GM18498 (cell line): Measurements from ENCODE around the gene KLB.
A peak's percentile ranks its signal among the peaks of the same experiment; 100 is the strongest.
"Not testable (repeated sequence)": the region's sequence is repeated elsewhere in the genome, so short reads cannot be mapped to it uniquely, and the experiment has no call there.

Source experiments
- ATAC-seq: cut with Tn5 transposase; IDR thresholded peaks from one replicate; pipeline ENCODE4 v1.9.1; 2021; ENCODE audit warnings: mild to moderate bottlenecking, moderate library complexity; ENCODE audit not compliant: unreplicated experiment

KLB gene

DNA sequence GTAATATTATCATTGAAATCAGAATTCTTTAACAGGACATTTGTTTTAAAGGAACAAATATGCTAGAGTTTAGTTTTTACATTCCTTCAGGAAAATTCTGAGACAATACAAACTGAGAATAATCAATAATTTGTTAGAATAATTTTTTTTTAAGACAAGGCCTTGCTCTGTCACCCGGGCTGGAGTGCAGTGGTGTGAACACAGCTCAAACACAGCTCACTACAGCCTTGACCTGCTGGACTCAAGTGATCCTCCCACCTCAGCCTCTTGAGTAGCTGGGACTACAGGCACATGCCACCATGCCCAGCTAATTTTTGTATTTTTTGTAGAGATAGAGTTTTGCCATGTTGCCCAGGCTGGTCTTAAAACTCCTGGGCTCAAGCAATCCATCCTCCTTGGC lies 18.6 kb downstream of the KLB start:
- not testable (repeated sequence) for ATAC-seq

DNA sequence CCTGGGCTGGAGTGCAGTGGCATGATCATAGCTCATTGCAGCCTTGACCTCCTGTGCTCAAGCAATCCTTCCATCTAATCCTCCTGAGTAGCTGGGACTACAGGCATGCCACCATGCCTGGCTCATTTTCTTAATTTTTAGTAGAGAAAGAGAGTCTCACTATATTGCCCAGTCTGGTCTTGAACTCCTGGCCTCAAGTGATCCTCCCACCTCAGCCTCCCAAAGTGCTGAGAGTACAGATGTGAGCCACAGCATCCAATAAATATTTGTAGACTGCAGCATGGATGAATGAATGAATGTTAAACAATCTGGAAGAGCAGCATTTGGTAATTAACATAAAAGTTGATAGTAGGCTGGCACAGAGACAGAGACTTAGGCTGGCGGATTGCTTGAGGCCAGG lies 20.0 kb downstream of the KLB start:
- no peak for ATAC-seq

DNA sequence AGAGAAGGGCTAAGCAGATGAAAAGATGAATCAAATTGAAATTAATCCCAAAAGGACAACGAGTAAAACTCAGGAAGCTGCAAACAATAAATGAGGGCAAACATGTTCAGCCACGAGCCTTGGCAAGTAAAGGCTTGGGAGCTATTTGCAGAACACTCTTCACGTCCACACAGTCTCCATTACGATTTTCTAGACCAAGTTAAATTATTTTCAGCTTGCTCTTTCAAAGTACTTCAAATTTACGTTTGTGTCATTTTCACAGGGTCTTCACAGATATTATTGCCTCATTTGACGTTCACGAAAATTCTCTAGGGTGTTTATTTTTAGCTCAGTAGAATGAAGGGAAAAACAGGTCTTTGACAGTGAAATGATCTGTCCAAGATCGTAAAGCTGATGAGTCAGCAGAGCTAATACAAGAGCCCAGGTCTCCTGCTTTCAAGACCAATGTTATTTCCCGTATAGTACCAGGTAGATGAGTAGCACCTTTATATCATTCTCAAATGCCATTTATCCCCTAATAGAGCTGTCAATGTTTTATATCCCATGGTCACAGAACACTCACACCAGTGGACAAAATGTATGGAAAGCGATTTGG lies 20.9 kb downstream of the KLB start:
- ATAC-seq = no peak

DNA sequence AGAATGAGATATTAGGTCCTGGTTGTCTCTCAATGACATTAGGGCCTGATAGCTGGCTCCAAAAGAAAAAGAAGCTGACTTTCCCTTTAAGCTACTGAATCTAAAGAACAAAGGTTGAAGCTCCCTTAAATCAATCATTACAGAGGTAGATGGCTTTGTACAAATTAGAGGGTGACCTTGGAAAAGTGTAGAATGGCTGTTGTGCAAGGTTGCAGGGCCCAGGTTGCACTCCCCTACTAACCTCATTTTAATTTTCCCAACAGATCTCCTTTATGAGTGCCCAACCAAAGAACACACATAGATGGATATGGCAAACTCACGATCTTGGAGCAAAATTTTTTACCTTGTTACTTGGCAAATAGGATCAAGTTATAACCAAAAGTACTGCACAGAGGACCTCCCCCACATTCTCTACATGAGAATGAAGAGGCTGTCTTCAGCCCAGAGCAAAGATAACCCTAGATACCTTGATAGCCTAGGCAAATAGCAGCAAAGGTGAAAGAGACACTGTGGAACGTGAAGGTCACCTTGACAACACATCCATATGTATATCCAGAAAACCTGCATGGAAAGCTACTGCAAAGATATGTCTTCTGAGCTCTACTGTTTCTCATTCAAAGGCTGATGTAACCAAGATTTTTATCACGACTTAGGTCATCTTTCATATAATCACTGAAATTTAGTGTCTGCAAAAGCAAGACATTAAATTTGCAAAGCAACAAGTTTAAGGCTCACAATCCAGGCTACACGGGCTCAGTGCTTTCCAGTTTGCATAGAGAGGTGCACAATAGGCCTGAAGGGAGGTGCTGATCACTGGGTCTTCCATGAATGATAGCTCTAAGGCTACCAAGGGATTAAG lies 23.0 kb downstream of the KLB start:
- ATAC-seq = no peak

DNA sequence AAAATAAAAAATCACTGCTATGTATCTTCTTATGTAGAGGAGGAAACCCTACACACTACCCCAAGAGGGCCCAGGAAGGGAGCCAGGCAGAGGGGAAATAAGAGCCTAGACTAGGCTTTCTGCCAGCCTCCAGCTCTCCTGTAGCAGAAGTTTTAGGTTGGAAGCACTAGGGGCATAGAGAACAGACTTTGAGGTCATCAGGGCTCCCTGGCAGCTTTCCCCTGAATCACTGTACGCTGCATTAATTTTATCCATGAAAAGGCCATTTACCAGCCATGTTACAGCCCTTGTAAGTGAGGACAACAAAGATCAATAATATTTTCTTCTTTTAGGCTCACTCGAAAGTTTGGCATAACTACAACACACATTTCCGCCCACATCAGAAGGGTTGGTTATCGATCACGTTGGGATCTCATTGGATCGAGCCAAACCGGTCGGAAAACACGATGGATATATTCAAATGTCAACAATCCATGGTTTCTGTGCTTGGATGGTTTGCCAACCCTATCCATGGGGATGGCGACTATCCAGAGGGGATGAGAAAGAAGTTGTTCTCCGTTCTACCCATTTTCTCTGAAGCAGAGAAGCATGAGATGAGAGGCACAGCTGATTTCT lies 27.3 kb downstream of the KLB start:
- no peak for ATAC-seq

DNA sequence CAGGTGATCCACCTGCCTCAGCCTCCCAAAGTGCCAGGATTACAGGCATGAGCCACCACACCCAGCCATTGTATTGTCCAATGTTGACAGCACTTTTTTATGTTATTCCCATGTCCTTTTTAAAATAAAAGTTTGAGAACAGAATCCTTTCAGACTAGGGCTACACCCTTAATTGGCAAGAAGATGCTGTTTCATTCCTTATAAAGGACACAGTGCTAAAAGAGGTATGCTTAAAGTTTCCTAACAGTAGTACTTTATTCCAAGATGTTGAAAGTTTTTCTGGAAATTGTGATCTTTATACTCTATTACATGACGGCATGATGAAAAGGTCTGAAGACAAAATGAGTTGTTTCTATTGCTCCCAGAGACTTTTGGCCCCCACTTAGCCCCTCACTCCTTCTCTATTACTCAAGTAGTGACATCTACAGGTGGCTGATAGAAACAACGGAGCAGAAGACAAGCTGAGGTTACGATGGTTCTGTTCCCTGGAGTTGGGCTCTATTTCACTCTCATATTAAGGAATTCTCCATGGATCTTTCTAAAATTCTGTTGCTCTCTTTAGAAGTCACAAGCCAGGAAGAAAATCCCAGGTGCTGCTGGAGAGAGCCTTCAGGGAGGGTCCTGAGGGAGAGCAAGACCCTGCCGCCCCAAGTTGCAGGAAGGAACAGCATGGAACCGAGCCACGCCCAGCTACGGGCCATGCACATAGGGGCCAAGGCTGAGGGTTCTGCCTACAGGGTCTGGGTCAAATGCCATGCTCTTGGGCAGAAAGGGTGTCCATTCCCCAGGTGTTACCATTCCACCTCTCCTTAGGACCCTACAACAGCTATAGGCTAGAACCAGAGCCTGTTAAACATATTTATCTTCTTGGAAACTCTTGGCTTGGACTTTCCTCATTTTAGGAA lies 29.2 kb downstream of the KLB start:
- ATAC-seq = no peak

DNA sequence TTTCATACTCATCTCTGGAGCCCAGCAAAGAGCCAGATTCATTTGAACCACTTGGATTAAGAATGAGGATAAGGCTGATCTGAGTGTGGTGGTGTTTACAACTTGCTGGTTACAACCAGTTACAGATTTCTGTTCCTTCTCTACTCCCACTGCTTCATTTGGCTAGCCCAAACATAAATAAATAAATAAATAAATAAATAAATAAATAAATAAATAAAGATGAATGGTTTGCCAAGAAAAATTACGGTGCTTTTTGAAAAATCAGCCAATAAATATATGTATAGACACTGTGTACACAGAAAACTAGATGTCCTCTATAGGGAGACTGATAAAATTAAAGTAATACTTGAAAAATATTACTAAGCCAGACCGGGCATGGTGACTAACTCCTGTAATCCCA lies 34.9 kb downstream of the KLB start:
- ATAC-seq = no peak

DNA sequence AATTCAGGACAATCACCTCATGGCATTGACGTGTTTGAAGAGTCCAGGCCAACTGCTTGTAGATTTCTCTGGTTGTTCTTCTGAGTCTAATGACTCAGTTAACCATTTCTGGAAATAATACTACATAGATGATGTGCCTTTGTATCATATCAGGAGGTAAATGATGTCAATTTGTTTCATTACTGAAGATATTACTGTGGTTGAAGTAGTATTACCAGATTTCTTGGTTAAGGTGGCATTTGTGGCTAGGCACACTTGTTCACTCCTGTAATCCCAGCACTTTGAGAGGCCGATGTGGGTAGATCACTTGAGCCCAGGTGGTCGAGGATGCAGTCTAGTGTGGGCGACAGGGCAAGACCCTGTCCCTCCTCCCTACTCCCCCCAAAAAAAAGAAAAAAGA lies 36.3 kb downstream of the KLB start:
- ATAC-seq = no peak

DNA sequence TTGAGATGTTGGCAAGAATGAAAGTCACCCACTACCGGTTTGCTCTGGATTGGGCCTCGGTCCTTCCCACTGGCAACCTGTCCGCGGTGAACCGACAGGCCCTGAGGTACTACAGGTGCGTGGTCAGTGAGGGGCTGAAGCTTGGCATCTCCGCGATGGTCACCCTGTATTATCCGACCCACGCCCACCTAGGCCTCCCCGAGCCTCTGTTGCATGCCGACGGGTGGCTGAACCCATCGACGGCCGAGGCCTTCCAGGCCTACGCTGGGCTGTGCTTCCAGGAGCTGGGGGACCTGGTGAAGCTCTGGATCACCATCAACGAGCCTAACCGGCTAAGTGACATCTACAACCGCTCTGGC lies 39.7 kb downstream of the KLB start:
- ATAC-seq = no peak

DNA sequence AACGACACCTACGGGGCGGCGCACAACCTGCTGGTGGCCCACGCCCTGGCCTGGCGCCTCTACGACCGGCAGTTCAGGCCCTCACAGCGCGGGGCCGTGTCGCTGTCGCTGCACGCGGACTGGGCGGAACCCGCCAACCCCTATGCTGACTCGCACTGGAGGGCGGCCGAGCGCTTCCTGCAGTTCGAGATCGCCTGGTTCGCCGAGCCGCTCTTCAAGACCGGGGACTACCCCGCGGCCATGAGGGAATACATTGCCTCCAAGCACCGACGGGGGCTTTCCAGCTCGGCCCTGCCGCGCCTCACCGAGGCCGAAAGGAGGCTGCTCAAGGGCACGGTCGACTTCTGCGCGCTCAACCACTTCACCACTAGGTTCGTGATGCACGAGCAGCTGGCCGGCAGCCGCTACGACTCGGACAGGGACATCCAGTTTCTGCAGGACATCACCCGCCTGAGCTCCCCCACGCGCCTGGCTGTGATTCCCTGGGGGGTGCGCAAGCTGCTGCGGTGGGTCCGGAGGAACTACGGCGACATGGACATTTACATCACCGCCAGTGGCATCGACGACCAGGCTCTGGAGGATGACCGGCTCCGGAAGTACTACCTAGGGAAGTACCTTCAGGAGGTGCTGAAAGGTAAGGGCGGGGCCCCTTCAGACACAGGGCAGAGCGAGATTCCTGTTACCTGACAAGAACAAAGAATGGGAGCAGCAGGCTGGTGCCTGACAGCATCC lies 40.3 kb downstream of the KLB start:
- peak; percentile 86 for ATAC-seq

DNA sequence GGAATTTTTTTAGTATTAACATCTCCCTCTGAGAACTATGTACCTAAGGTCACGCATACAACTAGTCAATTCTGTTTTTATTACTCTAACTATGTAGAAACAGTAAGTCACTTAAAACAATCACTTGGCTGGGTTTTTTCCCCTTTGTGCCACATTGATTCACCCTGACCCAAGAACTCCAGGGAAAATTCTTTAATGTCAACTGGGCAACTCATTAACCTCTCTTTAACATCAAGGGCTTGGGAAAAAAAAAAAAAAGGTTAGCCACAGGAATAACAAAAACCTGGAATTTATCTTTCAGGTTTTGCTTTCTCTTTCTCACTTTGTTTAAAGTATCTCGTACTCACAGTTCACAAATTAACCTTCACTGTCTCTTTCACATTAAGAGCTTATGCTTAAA lies 43.9 kb downstream of the KLB start:
- ATAC-seq = no peak

DNA sequence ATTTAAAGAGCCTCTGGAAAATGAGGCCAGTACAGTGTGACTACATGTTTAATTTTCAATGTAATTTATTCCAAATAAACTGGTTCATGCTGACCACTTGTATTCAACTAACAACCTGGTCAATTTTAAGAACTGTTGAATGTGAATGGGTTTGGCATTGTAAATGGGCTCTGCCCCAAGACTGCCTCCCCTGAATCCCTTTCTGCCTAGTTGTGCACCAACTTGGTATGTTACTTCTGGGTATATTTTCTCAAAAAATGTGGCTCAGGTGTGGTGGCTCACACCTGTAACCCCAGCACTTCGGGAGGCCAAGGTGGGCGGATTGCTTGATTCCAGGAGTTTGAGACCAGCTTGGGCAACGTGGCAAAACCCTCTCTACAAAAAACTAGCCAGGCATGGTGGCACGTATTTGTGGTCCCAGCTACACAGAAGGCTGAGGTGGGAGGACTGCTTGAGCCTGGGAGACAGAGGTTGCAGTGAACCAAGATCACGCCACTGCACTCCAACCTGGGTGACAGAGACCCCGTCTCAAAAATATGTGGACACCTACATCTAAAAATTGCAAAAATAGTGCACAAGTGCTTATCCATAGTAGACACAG lies 44.8 kb downstream of the KLB start:
- no peak for ATAC-seq

DNA sequence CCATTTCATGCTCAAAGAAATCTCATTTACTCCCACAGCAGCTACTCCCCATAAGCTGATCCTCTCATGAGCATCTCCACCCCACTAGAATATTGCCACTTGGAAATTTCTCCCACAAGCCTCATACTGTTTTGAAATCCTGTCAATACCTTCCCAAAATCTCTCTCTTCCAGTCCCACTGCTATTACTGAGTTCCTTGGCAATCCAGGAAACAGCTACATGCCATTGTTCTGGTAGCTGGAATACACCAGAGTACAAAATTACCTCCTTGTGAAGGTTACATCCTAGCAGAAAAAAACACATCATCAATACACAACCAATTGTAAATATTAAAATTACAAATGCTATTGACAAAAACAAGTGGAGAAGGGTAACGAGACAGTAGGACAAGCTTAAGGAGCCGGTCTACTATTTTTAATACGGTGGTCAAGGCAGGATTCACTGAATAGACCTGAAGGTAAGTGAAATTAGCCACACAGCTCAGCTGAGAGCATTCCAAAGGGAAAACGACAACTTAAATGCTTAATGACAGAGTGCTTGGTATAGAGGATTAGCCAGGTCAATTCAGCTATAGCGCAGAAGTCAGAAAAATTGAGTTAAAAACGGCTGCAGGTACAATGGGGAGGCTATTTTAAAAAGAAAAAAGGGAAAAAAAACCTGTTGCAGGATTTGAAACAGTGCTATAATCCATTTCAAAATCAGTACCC lies 45.6 kb downstream of the KLB start:
- ATAC-seq = no peak

DNA sequence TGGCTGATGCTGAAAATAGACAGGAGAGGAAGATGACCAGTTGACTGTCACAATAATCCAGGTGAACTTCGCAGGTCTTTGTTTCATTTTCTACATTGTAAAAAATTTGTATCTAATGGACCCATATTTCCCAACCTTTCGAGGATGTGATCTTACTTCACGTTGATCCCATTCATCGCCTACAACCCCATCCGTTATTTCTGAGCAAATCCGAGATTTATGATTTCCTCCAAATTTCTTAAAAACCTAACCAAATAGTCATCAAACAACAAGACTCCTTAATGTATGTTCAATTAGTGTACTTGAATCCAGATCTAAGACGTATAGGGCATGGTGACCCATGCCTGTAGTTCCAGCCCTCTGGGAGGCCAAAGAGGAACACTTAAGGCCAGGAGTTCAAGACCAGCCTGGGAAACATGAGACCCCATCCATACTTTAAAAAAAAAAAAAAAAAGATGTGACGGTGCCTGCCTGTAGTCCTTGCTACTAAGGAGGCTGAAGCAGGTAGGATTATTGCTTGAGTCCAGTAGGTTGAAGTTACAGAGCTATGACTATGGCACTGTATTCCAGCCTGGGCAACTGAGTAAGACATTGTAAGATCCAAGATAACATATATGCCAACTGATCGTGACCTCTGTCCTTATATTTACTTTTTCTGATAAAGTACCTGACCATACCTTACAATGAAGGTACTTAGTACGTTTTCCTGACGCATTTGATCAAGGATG lies 46.3 kb downstream of the KLB start:
- ATAC-seq = no peak

DNA sequence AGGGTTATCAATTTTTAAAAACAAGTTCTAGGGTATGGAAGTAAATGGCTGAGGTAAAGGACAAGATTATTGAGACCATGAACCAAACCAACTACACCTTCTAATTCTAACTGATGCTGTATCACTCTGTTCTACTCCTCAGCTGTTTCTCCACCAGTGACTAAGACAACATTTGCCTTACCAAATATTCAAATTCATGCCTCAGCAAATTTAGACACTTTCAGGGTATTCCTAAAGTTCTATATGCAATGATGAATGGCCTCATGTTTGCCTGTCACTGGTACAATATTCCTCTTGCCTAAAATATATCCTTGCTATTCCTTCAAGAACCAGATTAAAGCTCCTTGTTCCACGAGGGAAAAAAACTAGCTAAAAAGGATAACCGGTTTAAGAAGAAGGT lies 47.0 kb downstream of the KLB start:
- no peak for ATAC-seq

DNA sequence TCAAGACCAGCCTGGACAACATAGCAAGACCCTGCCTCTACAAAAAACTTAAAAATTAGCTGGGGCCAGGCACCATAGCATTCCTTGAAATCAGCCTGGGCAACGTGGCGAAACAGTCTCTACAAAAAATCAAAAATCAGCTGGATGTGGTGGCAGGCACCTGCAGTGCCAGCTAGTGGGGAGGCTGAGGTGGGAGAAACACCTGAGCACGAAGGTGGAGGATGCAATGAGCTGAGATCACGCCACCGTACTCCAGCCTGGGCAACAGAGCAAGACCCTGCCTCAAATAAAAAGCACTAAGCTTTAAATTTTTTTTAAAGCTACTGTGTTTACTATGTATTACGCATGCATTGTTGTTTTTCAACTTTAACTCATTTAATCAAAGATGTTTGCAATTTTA lies 48.8 kb downstream of the KLB start:
- ATAC-seq = no peak

DNA sequence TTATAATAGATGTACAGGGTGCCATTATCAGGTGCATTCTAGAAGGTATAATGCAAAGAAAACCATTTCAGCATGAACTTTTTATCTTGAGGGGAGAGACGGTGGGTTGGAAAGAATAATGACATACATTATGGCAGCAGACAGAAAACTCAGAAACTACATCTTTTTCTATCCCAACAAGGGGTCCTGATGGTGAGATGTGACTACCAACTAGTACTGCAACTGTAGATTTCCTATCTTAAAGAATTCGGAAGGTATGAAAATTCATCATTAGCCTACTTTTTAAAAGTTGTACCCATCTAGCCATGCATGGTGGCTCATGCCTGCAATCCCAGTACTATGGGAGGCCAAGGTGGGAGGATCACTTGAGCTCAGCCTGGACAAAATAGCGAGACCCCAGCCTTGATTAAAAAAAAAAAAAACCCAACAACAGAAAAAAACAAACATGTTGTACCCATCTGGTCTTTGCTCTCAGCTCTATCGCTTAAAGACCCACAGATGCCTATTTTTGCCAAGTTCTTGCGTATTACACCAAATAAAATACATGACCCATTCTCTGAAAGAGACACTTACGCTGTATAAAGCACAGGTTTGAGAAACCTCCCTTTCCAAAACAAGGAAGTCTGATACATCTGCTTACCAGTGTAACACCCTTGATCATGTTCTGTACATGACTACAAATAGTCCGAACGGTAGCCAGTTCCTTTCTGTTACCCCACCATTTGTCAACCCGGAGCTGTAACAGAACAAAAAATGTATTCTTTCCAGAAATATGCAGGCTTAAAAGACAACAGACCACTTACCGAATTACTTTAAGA lies 50.4 kb downstream of the KLB start:
- ATAC-seq = no peak

DNA sequence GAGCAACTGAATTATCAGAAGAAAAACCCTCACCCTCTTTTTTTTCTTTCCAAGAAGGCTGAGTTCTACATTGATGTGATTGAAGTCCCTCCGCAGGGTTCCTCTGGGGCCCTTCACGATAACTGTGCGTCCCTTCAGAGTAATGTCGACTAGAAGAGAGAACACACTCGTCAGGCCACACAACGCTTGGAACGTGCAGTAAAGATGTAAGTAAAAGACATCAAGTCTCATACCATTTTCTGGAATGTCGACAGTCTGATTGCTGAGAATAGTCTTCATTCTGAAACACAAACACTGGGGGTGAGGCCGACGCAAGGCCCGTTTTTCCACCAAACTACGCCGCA lies 51.4 kb downstream of the KLB start:
- not testable (repeated sequence) for ATAC-seq
